K562 (cell line): ENCODE measurements around the gene CREB3L1. TPM values are rescaled to one million over a fixed set of nuclear protein-coding genes. Genes with fewer than 3 reads are reported as not detected.

ENCODE experiments used
- BRD4 ChIP-seq: fragments of 200-600 bp; sonication (generic); IDR thresholded peaks from 2 replicates; pipeline ENCODE4 v1.6.1; 2017; ENCODE audit warnings: inconsistent platforms
- CBFA2T3 ChIP-seq: fragments of 450-650 bp; IDR thresholded peaks from 2 replicates; pipeline ENCODE4 v1.6.1; 2017
- CHD4 ChIP-seq: fragments of 200-600 bp; sonication (generic); IDR thresholded peaks from 3 replicates; pipeline ENCODE4 v1.6.1; 2012; ENCODE audit warnings: low read depth, mild to moderate bottlenecking, mixed read lengths, low read length, inconsistent platforms; ENCODE audit not compliant: insufficient read depth, insufficient replicate concordance, poor library complexity, severe bottlenecking
- HNRNPL ChIP-seq: fragments of 200-400 bp; formaldehyde crosslinking; IDR thresholded peaks from 2 replicates; pipeline ENCODE4 v1.6.1; 2017; ENCODE audit warnings: low read depth, mild to moderate bottlenecking, low read length
- LEF1 ChIP-seq: fragments of 450-650 bp; IDR thresholded peaks from 2 replicates; pipeline ENCODE4 v1.6.1; 2016; ENCODE audit warnings: mild to moderate bottlenecking
- MTF1 ChIP-seq: fragments of 250-450 bp; sonication (Bioruptor Pico); IDR thresholded peaks from 2 replicates; pipeline ENCODE4 v1.9.0; 2021; ENCODE audit warnings: moderate library complexity, mild to moderate bottlenecking, inconsistent platforms, borderline replicate concordance
- NCOA4 ChIP-seq: fragments of 450-650 bp; IDR thresholded peaks from 2 replicates; pipeline ENCODE4 v1.6.1; 2018; ENCODE audit warnings: mild to moderate bottlenecking; ENCODE audit not compliant: partially characterized antibody
- PHF8 ChIP-seq: fragments of 200-600 bp; sonication (generic); IDR thresholded peaks from 2 replicates; pipeline ENCODE4 v1.6.1; 2012; ENCODE audit warnings: mixed run types, mild to moderate bottlenecking, inconsistent platforms, low read length, moderate library complexity, borderline replicate concordance
- POLR2G ChIP-seq: fragments of 200-400 bp; formaldehyde crosslinking; IDR thresholded peaks from 2 replicates; pipeline ENCODE4 v1.6.1; 2017; ENCODE audit warnings: low read depth, mild to moderate bottlenecking, antibody characterized with exemption, low read length, moderate library complexity
- POLR2H ChIP-seq: IDR thresholded peaks from 2 replicates; pipeline ENCODE4 v1.6.1; 2016; ENCODE audit warnings: missing genetic modification characterization, low read depth, mild to moderate bottlenecking, control low read depth, missing compliant biosample characterization, moderate library complexity
- RBBP5 ChIP-seq: fragments of 200-600 bp; sonication (generic); IDR thresholded peaks from 2 replicates; pipeline ENCODE4 v1.6.1; 2012; ENCODE audit warnings: borderline replicate concordance, mild to moderate bottlenecking, low read length, control low read depth, inconsistent platforms; ENCODE audit not compliant: insufficient read depth, poor library complexity, severe bottlenecking
- SREBF2 ChIP-seq: sonication (generic); formaldehyde crosslinking; IDR thresholded peaks from 2 replicates; pipeline ENCODE4 v1.4.0; 2020; ENCODE audit warnings: mild to moderate bottlenecking, missing genetic modification reagents
- TEAD1 ChIP-seq, 2 experiments: fragments of 450-650 bp in 1 of 2; sonication (generic) in 1 of 2; formaldehyde crosslinking; IDR thresholded peaks; 2 replicates each; pipeline versions ENCODE4 v1.4.0 to v1.8.0; 2020 to 2022; ENCODE audit warnings: mild to moderate bottlenecking in 2 of 2, missing genetic modification reagents in 1 of 2
- XRCC4 ChIP-seq: IDR thresholded peaks from one replicate; pipeline ENCODE4 v1.6.1; 2011; ENCODE audit not compliant: insufficient read depth, insufficient read length; ENCODE audit errors: extremely low read depth
- ZBTB17 ChIP-seq: fragments of 450-650 bp; formaldehyde crosslinking; IDR thresholded peaks from 2 replicates; pipeline ENCODE4 v1.4.0; 2020; ENCODE audit warnings: mild to moderate bottlenecking
- ZC3H11A ChIP-seq: IDR thresholded peaks from 2 replicates; pipeline ENCODE4 v1.6.1; 2012; ENCODE audit warnings: low read depth, low read length, improper control_type of control experiment
- ZC3H4 ChIP-seq: sonication (generic); formaldehyde crosslinking; IDR thresholded peaks from 2 replicates; pipeline ENCODE4 v1.9.0; 2021; ENCODE audit warnings: missing genetic modification reagents, borderline replicate concordance
- polyA plus RNA-seq, 8 experiments: library from polyadenylated mRNA; depleted of rRNA in 4 of 8; stranded (reverse) in 5 of 8; unstranded in 3 of 8; fragments of >200 nt; fragmentation: Nextera tagmentation in 2 of 8; fragmentation: Illumina TruSeq in 1 of 8; extraction: Ambion mirVana in 2 of 8; extraction: Trizol in 1 of 8; gene quantifications; 2 replicates each; pipeline versions ENCODE4 v1.2.1 to v1.2.3, GENCODE V29; 2011 to 2014; ENCODE audit warnings: inconsistent platforms in 1 of 8, missing spikeins in 1 of 8
- total RNA-seq, 7 experiments: library from RNA; depleted of rRNA in 6 of 7; stranded (reverse); fragments of >200 nt in 6 of 7; fragmentation: Illumina TruSeq in 2 of 7; extraction: Trizol in 2 of 7; gene quantifications; 2 replicates each; pipeline versions ENCODE4 v1.2.1 to v1.2.3, GENCODE V29; 2011 to 2021; ENCODE audit warnings: low replicate concordance in 1 of 7
- TF ChIP-seq, protein P1 (sequence below): sonication (generic); formaldehyde crosslinking; IDR thresholded peaks from 2 replicates; pipeline ENCODE4 v1.9.0; 2022; ENCODE audit warnings: mild to moderate bottlenecking, missing genetic modification reagents
- TF ChIP-seq, protein P2 (sequence below): sonication (generic); IDR thresholded peaks from 2 replicates; pipeline ENCODE4 v1.6.1; 2016
- TF ChIP-seq, protein P3 (sequence below), 2 experiments: IDR thresholded peaks; 2 replicates each; pipeline ENCODE4 v1.6.1; 2012; ENCODE audit warnings: improper control_type of control experiment in 2 of 2, low read depth in 2 of 2, low read length in 2 of 2, borderline replicate concordance in 1 of 2
- TF ChIP-seq, protein P4 (sequence below): fragments of 450-650 bp; IDR thresholded peaks from 2 replicates; pipeline ENCODE4 v1.6.1; 2016; ENCODE audit warnings: antibody characterized with exemption
- TF ChIP-seq, protein P5 (sequence below): fragments of 250-450 bp; sonication (Bioruptor Pico); IDR thresholded peaks from 2 replicates; pipeline ENCODE4 v1.5.0; 2020; ENCODE audit warnings: mild to moderate bottlenecking, borderline replicate concordance

Gene CREB3L1
- total and polyA plus RNA-seq, 9 of the 15 experiments (the other 6 are each of a cell fraction or from before 2014, with no cell fraction given): 1.2 to 27.6 (median 3.7) TPM

DNA sequence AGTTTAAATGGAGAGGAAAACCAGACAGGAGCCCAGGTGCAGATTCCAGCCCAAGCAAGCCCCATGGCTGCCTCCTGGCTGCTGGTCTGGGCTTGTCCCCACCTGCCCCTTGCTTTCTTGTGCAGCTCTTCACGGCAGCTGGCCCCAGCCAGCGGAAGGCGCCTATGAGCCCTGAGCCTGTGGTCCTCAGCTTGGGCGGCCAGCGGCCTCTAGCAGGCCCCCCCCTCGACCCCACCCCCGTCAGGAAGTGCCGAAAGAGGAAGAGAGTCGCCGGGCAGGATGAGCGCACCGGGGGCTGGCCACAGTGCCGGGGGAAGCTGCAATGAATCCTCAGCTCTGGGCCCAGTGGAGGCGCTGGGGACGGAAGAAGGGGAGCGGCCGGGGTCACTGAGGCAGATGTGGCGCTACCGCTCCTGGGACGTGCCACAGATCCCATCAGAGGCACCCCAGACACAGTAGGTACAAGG lies 67.7 kb downstream of the CREB3L1 start (continued):
- TF ChIP-seq, protein P1, sequence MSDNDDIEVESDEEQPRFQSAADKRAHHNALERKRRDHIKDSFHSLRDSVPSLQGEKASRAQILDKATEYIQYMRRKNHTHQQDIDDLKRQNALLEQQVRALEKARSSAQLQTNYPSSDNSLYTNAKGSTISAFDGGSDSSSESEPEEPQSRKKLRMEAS (CRISPR knock-in tag): 0 out of 2 replicates have a peak, but pooled peaks have one; percentile 15
- TF ChIP-seq NCOA4 (no peak), SREBF2 (CRISPR knock-in tag) (no peak), LEF1 (no peak), TEAD1 (CRISPR knock-in tag; IDR thresholded peaks at IDR 0.05) (no peak), CBFA2T3 (no peak), XRCC4 (no peak), ZC3H11A (no peak), MTF1 (no peak), POLR2G (0 out of 2 replicates have a peak, but pooled peaks have one; percentile 36), ZC3H4 (CRISPR knock-in tag) (no peak), POLR2H (tag) (no peak), RBBP5 (no peak), ZBTB17 (CRISPR knock-in tag) (no peak), HNRNPL (no peak), CHD4 (no peak), PHF8 (peak; percentile 49; the same call in 1 of the 2 replicates), BRD4 (no peak)
- TF ChIP-seq, protein P2, sequence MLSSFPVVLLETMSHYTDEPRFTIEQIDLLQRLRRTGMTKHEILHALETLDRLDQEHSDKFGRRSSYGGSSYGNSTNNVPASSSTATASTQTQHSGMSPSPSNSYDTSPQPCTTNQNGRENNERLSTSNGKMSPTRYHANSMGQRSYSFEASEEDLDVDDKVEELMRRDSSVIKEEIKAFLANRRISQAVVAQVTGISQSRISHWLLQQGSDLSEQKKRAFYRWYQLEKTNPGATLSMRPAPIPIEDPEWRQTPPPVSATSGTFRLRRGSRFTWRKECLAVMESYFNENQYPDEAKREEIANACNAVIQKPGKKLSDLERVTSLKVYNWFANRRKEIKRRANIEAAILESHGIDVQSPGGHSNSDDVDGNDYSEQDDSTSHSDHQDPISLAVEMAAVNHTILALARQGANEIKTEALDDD: no peak
- TF ChIP-seq, protein P3, sequence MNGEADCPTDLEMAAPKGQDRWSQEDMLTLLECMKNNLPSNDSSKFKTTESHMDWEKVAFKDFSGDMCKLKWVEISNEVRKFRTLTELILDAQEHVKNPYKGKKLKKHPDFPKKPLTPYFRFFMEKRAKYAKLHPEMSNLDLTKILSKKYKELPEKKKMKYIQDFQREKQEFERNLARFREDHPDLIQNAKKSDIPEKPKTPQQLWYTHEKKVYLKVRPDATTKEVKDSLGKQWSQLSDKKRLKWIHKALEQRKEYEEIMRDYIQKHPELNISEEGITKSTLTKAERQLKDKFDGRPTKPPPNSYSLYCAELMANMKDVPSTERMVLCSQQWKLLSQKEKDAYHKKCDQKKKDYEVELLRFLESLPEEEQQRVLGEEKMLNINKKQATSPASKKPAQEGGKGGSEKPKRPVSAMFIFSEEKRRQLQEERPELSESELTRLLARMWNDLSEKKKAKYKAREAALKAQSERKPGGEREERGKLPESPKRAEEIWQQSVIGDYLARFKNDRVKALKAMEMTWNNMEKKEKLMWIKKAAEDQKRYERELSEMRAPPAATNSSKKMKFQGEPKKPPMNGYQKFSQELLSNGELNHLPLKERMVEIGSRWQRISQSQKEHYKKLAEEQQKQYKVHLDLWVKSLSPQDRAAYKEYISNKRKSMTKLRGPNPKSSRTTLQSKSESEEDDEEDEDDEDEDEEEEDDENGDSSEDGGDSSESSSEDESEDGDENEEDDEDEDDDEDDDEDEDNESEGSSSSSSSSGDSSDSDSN (IDR thresholded peaks at IDR 0.05; ENCODE audit: borderline replicate concordance in 1 of 2, low read depth in 2 of 2, low read length in 2 of 2): no peak
- TF ChIP-seq, protein P4, sequence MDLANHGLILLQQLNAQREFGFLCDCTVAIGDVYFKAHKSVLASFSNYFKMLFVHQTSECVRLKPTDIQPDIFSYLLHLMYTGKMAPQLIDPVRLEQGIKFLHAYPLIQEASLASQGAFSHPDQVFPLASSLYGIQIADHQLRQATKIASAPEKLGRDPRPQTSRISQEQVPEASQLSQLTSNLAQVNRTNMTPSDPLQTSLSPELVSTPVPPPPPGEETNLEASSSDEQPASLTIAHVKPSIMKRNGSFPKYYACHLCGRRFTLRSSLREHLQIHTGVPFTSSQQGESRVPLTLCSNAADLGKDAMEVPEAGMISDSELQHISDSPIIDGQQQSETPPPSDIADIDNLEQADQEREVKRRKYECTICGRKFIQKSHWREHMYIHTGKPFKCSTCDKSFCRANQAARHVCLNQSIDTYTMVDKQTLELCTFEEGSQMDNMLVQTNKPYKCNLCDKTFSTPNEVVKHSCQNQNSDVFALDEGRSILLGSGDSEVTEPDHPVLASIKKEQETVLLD: no peak
- TF ChIP-seq, protein P5, sequence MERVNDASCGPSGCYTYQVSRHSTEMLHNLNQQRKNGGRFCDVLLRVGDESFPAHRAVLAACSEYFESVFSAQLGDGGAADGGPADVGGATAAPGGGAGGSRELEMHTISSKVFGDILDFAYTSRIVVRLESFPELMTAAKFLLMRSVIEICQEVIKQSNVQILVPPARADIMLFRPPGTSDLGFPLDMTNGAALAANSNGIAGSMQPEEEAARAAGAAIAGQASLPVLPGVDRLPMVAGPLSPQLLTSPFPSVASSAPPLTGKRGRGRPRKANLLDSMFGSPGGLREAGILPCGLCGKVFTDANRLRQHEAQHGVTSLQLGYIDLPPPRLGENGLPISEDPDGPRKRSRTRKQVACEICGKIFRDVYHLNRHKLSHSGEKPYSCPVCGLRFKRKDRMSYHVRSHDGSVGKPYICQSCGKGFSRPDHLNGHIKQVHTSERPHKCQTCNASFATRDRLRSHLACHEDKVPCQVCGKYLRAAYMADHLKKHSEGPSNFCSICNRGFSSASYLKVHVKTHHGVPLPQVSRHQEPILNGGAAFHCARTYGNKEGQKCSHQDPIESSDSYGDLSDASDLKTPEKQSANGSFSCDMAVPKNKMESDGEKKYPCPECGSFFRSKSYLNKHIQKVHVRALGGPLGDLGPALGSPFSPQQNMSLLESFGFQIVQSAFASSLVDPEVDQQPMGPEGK: no peak
